ENCODE results near the gene QTRT2. TPM values are rescaled to one million over a fixed set of nuclear protein-coding genes. Genes with fewer than 3 reads are reported as not detected.

Gene QTRT2
- total RNA-seq, 4 donors from 2014 or later: 10.8 to 19.4 (median 11.8) TPM

DNA sequence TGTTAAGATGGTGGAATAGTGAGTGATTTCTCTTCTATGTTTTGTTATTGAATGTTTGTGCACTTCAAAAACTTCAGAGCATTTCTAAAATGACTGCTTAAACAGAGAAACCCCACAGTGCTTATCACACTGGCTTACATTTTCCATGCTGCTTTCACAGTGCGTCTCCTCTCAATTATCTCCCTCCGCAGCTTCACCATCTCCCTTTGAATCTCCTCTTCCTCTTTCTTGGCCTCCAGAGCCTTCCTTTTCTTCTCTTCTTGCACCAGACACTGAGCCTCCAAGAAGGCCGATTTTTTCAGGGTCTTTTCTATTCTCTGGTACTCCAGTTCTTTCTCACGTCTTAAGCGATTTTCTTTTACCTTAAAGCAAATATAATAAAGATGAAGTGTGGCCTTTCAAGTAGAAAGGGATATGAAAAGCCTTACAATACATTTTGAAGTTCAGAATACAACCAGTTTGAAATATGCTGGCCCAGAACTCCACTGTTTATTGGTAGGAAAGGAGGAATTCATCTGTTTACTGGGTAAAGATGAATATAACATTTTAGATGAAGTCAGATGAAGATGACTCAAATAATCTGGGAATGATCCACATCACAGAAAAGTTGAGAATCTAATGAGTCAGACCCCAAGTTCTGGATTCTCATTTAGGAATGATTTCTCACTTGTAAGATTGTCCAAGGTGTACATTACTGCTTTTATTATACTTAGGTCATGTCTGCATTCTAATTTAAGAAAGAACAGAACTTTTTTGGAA is 21.6 kb upstream of the QTRT2 start:
- WGBS, 2 donors: 92% methylated on average over 5 of the region's 5 CpGs
- TF ChIP-seq, protein P1, sequence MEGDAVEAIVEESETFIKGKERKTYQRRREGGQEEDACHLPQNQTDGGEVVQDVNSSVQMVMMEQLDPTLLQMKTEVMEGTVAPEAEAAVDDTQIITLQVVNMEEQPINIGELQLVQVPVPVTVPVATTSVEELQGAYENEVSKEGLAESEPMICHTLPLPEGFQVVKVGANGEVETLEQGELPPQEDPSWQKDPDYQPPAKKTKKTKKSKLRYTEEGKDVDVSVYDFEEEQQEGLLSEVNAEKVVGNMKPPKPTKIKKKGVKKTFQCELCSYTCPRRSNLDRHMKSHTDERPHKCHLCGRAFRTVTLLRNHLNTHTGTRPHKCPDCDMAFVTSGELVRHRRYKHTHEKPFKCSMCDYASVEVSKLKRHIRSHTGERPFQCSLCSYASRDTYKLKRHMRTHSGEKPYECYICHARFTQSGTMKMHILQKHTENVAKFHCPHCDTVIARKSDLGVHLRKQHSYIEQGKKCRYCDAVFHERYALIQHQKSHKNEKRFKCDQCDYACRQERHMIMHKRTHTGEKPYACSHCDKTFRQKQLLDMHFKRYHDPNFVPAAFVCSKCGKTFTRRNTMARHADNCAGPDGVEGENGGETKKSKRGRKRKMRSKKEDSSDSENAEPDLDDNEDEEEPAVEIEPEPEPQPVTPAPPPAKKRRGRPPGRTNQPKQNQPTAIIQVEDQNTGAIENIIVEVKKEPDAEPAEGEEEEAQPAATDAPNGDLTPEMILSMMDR (IDR thresholded peaks at IDR 0.05): no peak
- no peak for TF ChIP-seq POLR2A (IDR thresholded peaks at IDR 0.05)

DNA sequence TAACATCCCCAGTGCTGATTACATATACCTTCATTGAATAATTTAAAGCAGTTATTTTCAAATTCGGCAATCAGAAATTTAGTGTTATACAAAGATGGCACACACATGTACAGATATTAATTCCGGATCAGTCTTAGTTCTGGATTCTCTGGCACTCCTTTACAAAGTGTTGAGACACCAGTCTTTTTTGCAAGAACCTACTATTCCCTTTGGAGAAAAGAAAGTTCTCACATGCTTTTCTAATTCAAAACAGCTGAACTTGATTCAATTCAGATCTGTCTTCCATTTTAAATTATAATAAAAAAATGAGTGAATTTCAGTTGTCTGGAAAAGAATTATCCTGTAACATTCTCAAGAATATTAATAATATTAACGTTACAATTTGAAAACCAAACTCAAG is 20.6 kb upstream of the QTRT2 start:
- intact Hi-C loops (cut with DNase I; ENCODE audit: low total_unique reads): no loop called here
- TF ChIP-seq, protein P1 (IDR thresholded peaks at IDR 0.05): no peak
- TF ChIP-seq POLR2A (IDR thresholded peaks at IDR 0.05): no peak
- no peak for DNase-seq (ENCODE audit: low spot score in 2 of 2)
- 65 to 69% methylated on average over 3 of the region's 3 CpGs for WGBS, 2 donors
- no peak overlapping the region for H3K4me3 ChIP-seq (ENCODE audit: low read depth, poor library complexity, severe bottlenecking)

More for the DNA sequence above, 21.6 kb upstream of the QTRT2 start:
- H3K4me3 ChIP-seq (ENCODE audit: low read depth, poor library complexity, severe bottlenecking): no peak overlapping the region
- intact Hi-C loops (cut with DNase I; ENCODE audit: low total_unique reads): no loop called here
- DNase-seq (ENCODE audit: low spot score in 2 of 2): no peak

DNA sequence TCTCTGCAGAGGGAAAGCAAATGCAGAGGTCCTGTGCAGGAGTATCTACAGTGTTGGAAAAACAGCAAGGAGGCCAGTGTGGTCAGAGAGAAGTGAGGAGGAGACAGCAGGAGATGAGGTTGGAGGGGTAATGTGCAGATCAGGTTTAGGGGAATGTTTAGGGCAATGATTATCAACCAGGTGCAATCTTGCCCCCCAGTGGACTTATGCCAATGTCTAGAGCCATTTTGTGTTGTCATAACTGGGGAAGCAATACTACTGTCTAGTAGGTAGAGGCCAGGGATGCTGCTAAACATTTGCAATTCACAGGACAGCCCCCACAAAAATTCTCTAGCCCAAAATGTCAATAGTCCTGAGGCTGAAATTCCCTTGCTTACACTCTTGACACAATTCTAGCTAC is 13.3 kb upstream of the QTRT2 start:
- no peak for TF ChIP-seq POLR2A (IDR thresholded peaks at IDR 0.05)
- TF ChIP-seq, protein P1 (IDR thresholded peaks at IDR 0.05): no peak
- DNase-seq (ENCODE audit: low spot score in 2 of 2): no peak
- intact Hi-C loops (cut with DNase I; ENCODE audit: low total_unique reads): no loop called here
- no peak overlapping the region for H3K4me3 ChIP-seq (ENCODE audit: low read depth, poor library complexity, severe bottlenecking)

DNA sequence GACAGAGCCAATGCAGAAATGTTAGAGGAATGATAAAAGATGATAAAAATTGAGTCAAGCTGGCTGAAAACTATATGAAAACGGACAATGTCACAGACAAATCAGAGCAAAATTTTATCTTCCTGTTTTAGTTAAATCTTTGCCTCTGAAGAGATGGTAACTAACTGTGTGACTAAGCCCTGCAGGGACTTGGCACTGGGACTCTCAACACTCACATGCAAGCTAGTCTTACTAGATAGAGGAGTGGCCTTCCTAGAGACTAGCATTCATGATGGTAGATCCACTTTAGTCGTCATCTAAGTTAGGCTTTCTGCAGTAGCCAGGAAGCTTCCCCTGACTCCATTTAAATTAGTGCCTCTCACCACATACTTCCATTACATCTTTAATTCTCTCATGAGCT is 4.3 kb upstream of the QTRT2 start:
- no peak for DNase-seq (ENCODE audit: low spot score in 2 of 2)
- no peak overlapping the region for H3K4me3 ChIP-seq (ENCODE audit: low read depth, poor library complexity, severe bottlenecking)
- TF ChIP-seq POLR2A (IDR thresholded peaks at IDR 0.05): no peak
- TF ChIP-seq, protein P1 (IDR thresholded peaks at IDR 0.05): no peak
- intact Hi-C loops (cut with DNase I; ENCODE audit: low total_unique reads): no loop called here
- WGBS, 2 donors: 89 to 92% methylated on average over 2 of the region's 2 CpGs

DNA sequence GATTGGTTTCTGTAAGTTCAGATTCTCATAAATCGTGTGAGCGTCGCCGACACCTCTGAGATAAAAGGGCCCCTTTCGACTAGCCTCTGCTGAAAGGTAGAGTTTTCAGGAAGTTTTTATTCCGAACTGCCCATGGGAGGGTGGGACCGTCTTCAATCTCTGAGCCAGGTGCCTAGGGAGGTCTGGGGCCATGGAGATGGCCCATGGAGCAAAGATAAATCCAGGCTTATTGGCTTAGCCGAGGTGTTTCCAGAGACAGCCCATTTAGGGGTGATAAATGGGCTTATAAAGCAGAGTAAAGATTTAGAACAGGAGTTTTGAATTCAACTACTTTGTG is 442 bp downstream of the QTRT2 start:
- intact Hi-C loops (cut with DNase I; ENCODE audit: low total_unique reads): no loop called here
- H3K4me3 ChIP-seq (ENCODE audit: low read depth, poor library complexity, severe bottlenecking): peak overlapping the region; percentile 69
- no peak for TF ChIP-seq POLR2A (IDR thresholded peaks at IDR 0.05)
- TF ChIP-seq, protein P1 (IDR thresholded peaks at IDR 0.05): no peak
- no peak for DNase-seq (ENCODE audit: low spot score in 2 of 2)
- WGBS, 2 donors: 0% methylated on average over 8 of the region's 8 CpGs

DNA sequence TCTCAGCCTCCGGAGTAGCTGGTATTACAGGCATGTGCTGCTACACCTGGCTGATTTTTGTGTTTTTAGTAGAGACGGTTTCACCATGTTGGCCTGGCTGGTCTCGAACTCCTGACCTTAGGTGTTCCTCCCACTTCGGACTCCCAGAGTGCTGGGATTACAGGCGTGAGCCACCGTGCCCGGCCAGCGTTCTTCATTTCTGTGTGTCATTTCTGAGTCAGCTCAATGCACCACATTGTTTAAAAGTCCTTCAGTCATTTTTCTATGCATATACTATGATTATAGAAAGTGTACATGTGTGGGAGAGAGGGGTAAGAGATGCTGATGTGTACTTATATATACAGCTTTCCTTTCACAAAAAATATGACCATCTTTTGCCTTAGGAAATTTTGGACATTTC is 2.1 kb downstream of the QTRT2 start:
- no peak for DNase-seq (ENCODE audit: low spot score in 2 of 2)
- intact Hi-C loops (cut with DNase I; ENCODE audit: low total_unique reads): no loop called here
- no peak overlapping the region for H3K4me3 ChIP-seq (ENCODE audit: low read depth, poor library complexity, severe bottlenecking)
- 92 to 97% methylated on average over 8 of the region's 8 CpGs for WGBS, 2 donors
- TF ChIP-seq POLR2A (IDR thresholded peaks at IDR 0.05): no peak
- TF ChIP-seq, protein P1 (IDR thresholded peaks at IDR 0.05): no peak

Measured in lower leg skin (tissue), 4 donors.